Suppressor macrophage treated with lipopolysaccharide for 1 hour (primary cell): Measurements from ENCODE around the gene CRIP2.

Experiments used
- DNase-seq, 3 donors: peaks; one replicate each; pipeline ENCODE4 v3.0.0-alpha.2; 2020 to 2022

Gene CRIP2

GRCh38 chr14:105500036-105500725, 25.6 kb downstream of the CRIP2 start:
- no peak for DNase-seq

GRCh38 chr14:105500726-105501101, 26.1 kb downstream of the CRIP2 start:
- no peak for DNase-seq

GRCh38 chr14:105501504-105502291, 27.1 kb downstream of the CRIP2 start:
- DNase-seq, result no peak

- no peak for DNase-seq
Observed at GRCh38 chr14:105502446-105503295, 28.1 kb downstream of the CRIP2 start.

GRCh38 chr14:105503296-105503640, 28.6 kb downstream of the CRIP2 start:
- no peak for DNase-seq

GRCh38 chr14:105503935-105504692, 29.5 kb downstream of the CRIP2 start:
- no peak for DNase-seq

- no peak for DNase-seq
Observed at GRCh38 chr14:105505101-105505500, 30.5 kb downstream of the CRIP2 start.

GRCh38 chr14:105507247-105507646, 32.6 kb downstream of the CRIP2 start:
- DNase-seq, result no peak

- DNase-seq, result no peak
Observed at GRCh38 chr14:105508069-105508468, 33.4 kb downstream of the CRIP2 start.

GRCh38 chr14:105508601-105509000, 34.0 kb downstream of the CRIP2 start:
- no peak for DNase-seq

- no peak for DNase-seq
Observed at GRCh38 chr14:105517096-105517495, 42.5 kb downstream of the CRIP2 start.

- no peak for DNase-seq
Observed at GRCh38 chr14:105519946-105520698, 45.5 kb downstream of the CRIP2 start.

- no peak for DNase-seq
Observed at GRCh38 chr14:105525326-105525725, 50.7 kb downstream of the CRIP2 start.

GRCh38 chr14:105525861-105526775, 51.5 kb downstream of the CRIP2 start, which contains the start of gene TMEM121:
Gene TMEM121 (plus strand): TSS chr14:105526583. CDS start chr14:105528835, 2,252 bp downstream.
- DNase-seq, result peak in 1 of 3 donors; percentile 37

- DNase-seq, result no peak
Observed at GRCh38 chr14:105526776-105527380, 52.3 kb downstream of the CRIP2 start.

GRCh38 chr14:105527381-105527825, 52.8 kb downstream of the CRIP2 start:
- no peak for DNase-seq

GRCh38 chr14:105527826-105528585, 53.4 kb downstream of the CRIP2 start:
- peak; percentile 77 to 92 (median 89) for DNase-seq

- no peak for DNase-seq
Observed at GRCh38 chr14:105528586-105529318, 54.1 kb downstream of the CRIP2 start.

GRCh38 chr14:105529319-105529568, 54.6 kb downstream of the CRIP2 start:
- DNase-seq, result no peak
